ENCODE data around the gene YTHDF1.

The YTHDF1 gene

DNA sequence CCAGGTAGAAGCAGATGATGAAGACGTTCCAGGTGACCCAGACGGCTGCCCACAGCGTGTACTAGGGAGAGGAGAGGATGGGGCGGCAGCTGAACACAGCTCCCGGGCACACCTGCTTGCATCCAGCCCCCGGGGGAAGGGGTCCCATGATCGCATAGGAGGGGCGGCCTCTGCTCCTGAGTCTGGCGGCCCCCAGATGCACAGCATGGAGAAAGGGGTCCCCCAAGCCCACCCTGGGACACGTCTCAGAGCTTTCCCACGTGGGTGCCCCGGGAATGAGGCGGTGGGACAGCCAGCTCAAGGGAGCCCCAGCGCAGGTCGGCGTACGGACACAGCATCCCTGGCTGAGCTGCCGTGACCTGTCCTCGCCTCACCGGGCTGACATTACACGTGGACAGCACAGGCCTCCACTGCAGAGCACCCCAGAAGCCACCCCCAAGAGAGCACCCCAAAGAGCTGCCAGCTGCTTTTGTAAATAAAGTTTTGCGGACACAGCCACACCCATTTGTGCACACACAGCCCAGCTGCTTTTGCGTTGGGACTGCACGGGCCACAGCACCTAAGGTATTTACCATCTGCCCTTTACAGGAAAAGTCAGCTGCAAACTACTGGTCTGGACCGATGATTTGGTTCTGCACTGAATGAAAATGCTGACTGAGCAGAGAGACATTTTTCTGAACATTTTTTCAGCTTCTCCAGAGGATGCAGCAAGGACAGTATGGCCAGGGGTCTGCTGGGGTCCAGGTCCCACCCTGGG, 33.1 kb upstream of the YTHDF1 start:
- DNase-seq (ENCODE audit: low read depth): no peak

DNA sequence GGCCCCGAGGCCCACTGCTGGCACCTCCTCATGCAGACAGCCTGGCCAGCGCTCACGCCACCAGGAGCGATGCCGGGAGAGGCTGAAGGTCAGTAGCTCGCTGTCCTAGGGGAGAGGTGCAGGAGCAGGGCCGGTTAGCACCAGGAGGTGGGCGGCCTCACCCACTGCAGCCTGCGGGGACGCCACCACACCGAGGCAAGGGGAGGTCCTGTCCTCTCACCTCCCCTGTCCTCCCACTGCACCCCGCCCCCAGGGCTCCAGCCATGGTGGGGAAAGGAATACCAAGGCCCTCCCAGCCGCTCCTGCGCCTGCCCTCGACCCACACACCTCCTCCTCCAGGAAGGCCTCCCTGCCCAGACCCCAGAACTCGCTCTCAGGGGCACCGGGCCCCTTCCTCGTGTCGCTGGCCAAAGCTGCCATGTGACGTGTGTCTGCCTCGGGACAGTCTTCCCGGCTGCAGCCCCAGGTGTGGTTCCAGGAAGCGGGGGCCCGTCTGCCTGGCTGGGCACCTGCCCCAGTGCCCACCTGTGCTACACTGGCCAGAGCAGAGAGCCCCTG, 31.8 kb upstream of the YTHDF1 start:
- DNase-seq (ENCODE audit: low read depth): no peak

DNA sequence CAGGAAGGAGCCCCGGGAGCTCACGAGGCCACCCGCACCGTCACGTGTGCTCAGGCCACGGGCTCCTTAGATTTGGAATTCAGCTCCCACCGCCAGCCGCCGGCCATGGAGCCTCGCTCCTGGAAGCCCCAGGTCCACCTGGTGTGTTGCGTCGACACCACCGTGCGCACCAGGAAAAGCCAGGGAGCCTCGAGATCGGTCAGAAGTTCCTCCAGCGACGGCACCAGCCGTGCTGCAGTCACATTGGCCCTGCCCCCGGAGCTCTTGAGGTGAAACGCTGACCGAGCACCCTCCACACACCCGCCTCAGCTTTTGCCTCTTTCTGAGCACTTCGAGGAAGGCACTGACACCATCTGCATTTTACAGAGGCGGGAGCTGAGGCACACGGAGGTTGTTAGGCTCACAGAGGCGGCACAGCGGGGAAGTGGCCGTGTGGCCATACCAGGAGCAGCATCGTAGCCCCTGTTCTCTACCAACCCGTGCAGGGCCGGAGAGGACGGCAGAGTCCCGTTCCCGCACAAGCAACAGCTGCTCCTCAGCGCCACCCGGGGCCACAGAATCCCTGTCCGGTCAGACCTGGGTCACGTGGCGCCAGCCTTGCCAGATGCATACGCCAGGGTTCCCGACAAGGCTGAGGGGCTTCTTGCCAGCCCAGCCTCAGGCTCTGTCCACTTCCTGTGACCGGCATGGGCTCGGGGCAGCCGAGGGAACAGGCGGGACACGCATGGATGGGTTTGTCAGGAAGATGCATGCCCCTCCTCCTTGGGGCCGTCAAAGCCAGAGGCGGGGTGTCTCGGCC, 30.8 kb upstream of the YTHDF1 start:
- DNase-seq (ENCODE audit: low read depth): no peak

DNA sequence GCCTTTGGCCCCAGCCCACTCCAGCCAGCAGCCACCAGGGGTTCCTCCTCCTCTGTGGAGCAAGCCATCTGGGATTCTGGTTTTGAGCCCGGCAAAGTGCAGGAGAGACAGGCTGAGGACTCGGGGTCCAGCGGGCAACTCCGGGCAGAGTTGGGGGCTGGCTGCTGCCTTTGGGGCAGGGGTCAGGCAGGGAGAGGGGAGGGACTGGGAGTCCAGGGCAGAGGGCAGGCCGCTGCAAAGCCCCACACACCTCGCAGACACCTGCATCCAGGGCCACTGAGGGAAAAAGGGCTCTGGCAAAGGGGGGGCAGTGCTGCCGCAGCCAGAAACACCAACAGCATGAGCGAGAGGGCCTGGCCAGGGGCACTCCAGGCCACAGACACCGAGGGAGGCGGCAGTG, 28.5 kb upstream of the YTHDF1 start:
- DNase-seq (ENCODE audit: low read depth): no peak

DNA sequence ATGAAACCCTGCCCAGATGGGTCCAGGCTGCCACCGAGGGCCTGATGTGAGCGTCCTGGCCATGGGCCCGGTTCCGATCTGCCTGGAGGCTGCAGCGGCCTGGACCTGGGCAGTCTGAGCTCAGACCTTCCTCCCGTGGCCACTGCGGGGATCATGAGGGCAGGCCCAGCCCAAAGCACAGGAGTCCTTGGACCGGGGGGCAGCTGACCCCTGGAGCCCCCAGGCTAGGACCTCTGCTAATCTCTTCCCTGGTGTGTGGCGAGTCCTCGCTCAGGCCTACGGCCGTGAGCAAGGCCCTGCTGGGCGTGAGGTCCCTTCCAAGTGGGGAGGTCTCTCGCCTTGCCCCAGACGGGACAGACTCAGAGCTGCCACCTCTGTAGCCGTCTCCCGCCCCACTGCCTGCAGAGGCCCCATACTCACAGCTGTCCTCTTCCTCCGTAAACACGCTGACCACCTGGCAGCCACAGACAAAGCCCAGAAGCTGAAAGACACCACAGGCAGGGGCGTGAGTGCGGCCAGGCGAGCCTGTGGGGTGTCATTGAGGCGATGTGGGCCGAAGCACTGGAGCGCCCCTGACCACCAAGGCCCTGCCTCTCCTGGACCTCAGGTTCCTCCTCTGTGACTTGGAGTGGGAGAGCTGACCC, 27.8 kb upstream of the YTHDF1 start:
- DNase-seq (ENCODE audit: low read depth): no peak

DNA sequence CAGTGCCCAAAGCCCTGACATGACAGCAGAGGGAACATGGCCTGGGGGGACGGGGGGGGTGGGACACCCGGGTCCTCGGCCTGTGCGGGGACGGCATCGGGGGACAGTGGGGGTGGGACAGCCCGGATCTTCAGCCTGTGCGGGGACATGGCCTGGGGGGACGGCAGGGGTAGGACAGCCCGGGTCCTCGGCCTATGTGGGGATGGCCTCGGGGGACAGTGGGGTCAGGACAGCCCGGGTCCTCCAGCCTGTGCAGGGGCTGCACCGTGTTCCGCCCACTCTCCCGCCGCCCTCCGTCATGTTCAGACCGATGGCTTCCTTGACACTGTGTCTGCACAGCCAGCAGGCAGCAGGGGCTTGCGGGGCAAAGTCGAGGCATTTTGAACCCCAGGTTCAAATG, 26.8 kb upstream of the YTHDF1 start:
- no peak for DNase-seq (ENCODE audit: low read depth)

DNA sequence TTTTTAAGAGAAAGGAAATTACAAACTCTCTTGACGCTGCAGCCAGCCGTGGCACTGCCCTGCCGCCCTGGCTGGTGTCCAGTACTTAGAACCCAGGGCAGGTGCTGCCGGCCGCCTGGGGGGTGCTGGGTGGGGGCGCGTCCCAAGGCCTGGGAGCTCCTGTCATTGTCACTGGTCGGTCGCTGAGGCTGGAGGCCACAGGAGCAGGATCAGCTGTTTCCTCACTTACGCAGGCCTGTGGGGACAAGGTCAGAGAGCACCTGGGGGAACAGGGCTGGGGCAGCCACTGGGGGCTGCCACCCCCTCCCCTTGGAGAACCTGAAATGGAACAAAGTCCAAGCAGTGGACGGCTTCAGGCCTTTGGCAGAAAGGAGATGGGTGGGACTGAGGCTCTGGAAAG, 25.3 kb upstream of the YTHDF1 start:
- no peak for DNase-seq (ENCODE audit: low read depth)

DNA sequence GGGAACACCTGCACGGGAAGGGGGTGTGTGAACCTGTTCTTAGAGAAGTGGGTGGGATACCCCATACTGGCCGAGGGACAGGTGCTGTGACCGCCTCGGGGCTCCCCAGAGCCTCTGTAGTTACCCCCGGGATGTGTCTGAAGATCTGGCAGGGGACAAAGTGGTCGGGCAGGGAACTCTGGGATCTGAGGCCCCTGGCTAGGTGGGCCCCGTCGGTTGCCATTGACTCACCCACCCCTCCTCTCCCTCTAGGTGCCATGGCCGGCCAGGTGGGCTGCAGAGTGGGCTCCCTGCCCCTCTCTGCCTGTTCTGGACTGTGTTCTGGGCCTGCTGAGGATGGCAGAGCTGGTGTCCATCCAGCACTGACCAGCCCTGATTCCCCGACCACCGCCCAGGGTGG, 24.1 kb upstream of the YTHDF1 start:
- DNase-seq (ENCODE audit: low read depth): no peak

DNA sequence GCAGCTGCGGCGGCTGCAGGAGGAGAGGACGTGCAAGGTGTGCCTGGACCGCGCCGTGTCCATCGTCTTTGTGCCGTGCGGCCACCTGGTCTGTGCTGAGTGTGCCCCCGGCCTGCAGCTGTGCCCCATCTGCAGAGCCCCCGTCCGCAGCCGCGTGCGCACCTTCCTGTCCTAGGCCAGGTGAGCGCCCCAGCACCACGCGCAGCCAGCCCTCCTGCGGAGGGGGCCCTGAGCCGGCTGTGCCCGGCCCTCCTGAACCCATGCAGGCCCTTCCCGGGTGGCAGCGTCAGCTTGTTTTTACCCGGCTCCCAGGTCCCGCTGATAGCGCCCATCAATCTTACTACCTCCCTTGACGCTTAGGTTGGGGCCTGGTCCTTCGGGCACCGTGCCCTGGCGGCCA, 23.5 kb upstream of the YTHDF1 start:
- no peak for DNase-seq (ENCODE audit: low read depth)

DNA sequence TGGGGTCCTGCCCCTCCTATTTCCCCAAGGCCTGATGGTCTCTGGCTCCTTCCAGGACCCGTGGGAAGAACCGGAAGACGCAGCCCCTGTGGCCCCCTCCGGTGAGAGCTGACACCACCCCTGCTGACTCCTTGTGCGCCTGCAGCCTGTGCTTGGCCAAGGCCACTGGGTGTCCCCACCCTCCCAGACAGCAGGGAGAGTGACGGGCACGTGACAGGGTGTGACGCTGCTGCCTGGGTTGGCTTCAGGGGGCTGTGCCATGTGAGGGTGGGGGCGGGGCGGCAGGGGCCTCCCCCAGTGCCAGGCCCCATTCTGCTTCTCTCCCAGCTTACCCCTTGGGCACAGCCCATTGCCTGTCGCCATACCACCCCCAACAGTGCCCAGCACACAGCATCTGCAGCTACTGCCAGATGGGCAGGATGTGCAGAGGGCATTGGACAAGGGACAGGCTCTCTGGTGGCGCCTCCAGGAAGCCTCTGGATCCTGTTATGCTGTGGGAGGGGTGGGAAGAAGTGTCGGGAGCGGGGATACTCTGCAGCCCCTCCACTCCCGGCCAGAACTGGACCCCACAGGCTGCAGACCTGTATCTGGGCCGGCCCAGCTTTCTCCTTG, 22.7 kb upstream of the YTHDF1 start:
- DNase-seq (ENCODE audit: low read depth): no peak

DNA sequence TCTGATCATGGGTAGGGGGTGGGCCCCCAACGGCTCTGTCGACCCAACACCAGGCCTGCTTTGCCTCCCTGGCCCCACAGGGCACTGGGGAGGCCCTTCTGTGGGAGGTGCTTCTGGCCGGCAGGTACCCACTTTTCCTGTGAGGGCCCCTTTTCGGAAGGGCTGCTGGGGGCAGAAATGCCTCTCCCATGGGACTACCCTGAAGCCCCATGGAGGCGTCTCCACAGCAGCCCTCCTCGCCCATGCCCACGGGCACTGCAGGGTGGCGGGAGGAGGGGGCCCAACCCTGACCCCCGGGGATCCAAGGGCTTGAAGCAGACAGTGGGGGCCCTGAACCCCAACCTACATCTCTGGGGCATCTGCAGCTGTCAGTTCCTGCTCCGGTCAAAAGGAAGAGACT, 22.1 kb upstream of the YTHDF1 start:
- no peak for DNase-seq (ENCODE audit: low read depth)

DNA sequence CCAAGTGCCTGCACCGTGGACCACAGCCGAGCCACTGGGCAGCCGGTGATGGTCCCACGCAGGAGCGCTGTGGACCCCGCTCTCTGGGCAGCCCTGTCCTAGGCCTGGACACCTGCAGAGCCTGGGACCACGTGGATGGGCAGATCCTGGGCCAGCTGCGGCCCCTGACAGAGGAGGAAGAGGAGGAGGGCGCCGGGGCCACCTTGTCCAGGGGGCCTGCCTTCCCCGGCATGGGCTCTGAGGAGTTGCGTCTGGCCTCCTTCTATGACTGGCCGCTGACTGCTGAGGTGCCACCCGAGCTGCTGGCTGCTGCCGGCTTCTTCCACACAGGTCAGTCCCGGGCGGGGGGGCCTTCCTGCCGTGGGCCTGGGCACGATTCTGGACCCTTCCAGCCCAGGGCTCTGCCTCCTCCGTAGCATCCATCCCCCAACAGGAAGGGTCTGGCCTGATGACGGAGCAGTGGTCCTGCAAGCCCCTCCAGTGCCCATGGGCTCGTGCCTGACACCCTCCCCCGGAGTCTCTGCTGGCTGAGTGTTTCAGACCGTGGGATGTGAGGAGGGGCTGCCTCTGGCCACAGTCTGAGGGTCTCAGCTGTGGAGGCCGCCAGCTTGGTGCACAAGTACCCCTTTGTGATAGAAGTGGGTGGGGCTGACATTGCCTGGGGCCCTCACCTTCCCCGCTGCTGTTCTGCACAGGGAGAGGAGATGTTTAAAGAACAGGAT, 20.3 kb upstream of the YTHDF1 start:
- no peak for DNase-seq (ENCODE audit: low read depth)

DNA sequence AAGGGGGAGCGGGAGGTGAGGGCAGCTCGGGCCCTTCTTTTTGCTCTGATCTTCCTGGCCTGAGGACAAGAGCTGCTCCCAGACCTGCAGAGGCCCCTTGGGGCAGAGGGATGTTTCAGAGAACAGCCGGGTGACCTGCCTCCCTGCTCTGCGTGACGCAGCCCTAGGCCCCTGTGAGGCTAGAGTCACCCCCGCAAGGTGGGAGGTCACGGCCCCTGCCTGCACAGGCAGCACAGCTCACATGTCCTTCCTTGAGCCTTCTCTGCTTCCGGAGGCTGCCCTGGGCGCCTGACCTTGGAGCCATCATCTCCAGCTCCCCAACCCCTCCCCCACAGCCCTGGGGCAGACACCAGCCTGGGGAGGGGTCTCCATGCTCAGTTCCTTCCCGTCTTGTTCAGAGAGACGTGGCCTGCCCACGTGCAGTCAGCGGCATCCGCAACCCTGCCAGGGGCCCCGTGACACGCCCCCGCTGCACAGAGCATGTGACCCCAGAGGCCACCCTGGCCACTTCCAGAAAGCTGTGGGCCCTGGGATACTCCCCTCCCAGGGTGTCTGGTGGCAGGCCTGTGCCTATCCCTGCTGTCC, 19.6 kb upstream of the YTHDF1 start, which contains the start of gene BIRC7:
TSS of gene BIRC7 (plus strand) at position 507 of the 585 bp plus-strand sequence. CDS start 192 bp downstream, outside the sequence.
- DNase-seq (ENCODE audit: low read depth): no peak

DNA sequence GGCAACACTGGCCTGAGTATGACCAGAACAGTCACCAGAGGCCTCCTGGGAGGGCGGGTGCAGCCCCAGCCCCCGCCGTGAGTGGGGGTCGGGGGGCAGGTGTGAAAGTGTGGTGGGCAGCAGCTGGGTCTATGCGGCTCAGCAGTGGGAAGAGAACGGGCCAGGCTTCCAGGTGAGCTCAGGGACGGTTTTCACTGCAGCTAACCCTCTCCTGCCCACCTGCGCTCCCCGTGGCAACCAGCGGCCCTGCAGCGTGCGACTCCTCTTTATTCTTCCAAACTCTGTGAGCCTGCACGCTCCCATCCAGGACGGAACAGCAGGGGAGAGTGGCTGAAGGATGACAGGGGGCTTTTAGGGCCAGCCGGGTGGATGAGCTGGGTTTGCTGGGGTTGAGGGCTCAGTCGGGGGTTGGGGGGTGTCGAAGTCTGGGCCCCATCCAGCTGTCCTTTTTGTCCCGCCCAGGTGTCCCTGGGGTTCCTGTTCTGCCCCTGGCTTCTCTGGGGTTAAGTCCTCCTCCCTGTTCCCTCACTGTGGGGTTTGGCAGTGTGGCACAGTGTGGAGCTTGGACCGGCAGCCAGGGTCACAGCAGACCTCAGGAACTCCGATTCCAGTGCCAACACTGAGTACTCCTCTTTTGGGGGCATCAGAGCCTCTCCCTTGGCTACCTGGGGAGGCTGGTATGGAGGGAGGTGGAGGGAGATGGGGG, 18.9 kb upstream of the YTHDF1 start:
- DNase-seq (ENCODE audit: low read depth): no peak

DNA sequence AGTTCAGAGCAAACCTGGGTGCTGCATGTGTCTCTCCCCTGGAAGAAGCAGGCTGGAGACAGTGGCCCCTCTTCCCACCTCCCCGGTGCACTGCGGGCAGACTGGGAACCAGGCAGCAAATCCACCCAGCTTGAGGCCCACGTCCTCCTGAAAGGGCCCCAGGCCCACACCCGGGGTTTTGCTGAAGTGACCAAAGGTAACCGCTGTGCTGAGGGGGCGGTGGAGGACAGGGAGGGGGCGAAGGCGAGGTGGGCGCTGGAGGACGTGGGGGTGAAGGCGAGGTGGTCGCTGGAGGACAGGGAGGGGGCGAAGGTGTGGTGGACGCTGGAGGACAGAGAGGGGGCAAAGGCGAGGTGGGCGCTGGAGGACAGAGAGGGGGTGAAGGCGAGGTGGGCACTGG, 18.0 kb upstream of the YTHDF1 start:
- no peak for DNase-seq (ENCODE audit: low read depth)

DNA sequence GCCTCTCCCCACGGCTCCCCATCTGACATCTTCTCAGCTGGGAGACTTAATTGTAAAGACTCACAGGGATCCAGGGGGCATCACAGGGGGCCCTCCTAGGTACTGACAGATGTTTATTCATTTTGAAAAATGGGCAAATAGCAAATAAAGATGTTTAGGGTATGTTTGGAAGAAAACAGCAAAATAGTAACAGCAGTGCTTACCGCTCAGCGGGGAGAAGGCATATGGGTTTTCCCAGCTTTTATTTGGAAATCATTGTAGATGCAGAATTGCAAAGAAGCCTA, 17.1 kb upstream of the YTHDF1 start:
- no peak for DNase-seq (ENCODE audit: low read depth)

DNA sequence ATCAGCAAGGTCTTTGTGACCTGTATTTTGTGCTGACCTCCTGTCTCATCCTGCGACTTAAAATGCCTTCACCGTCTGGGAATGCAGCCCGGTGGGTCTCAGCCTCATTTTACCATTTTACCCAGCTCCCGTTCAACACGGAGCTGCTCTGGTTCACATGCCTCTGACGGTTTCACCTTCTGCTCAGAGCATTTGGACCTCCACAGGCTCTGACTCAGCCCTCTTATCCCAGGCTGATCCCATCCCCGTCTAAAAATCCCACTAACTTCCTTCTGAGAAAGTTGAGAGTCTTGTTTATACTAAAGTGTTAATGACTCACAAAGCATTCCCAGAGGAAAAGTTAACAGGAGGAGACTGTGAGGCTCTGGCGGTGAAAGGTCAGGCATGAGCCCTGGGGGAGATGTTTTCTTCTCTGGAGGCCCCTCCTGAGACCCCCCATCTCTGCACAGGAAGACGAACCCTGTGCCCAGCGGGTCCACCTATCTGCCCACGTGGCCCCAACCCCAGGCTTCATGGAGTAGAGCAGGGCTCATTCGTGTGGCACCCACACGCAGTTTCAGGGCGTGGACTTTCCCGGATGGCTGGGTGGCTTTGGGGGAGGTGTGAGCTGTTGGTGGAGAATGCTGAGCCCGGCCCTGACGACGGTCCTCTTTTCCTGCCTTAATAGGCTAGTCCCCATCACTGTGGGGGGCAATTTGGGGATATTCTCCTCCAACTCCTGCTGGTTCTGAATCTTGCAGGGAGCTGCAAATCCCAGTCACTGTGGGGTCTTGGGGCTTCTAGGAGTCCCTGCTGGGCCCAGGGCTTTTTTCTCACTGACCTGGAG, 16.5 kb upstream of the YTHDF1 start:
- no peak for DNase-seq (ENCODE audit: low read depth)

DNA sequence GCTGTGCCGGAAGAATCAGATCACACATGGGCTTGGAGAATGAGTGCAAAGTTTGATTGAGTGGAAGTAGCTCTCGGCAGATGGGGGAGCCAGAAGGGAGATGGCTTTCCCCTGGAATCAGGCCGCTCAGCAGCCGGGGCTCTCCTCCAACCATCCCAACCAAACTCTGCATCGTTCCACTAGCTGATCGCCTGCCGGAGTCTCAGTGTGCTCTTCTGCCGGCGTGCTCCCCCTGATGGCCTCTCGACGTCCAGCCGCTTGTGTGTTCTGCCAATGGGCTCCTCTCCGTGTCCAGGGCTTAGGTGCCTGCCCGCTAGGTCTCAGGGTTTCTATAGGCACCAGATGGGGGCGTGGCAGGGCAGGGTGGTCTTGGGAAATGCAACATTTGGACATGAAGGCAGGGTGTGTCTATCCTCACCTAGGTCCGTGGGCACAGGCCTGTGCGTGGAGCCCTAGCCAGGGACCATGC, 14.9 kb upstream of the YTHDF1 start:
- no peak for DNase-seq (ENCODE audit: low read depth)

DNA sequence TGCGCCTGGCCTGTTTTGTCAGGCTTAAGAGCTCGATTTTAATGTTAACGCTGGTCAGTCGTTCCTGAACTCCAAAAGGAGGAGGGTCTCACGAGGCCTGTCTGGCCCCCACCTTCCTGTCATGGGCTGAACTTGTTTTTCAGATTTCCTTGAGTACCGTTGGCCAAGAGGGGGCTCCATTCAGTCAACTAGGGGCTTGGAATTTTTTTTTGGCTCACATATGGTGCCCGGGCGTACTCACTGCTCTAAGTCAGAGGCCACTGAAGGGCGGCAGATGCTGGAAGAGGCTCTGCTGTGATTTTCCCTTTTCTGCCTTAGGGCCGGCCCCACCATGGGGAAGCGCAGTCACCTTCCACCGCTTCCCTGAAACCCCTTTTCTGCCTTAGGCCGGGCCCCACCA, 12.9 kb upstream of the YTHDF1 start:
- no peak for DNase-seq (ENCODE audit: low read depth)

DNA sequence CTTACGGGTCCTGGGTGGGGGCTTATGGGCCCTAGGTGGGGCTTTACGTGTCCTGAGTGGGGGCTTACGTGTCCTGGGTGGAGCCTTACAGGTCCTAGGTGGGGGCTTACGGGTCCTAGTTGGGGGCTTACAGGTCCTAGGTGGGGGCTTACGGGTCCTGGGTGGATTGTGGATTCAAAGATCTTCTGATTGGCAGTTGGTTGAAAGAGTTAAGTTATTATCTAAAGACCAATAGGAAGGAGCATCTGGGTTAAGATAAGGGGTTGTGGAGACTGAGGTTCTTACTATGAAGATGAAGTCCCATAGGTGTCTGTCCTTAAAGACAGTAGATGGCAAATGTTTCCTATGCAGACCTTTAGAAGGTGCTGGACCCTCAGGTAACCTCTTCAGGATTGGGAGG, 11.3 kb upstream of the YTHDF1 start:
- no peak for DNase-seq (ENCODE audit: low read depth)

Measured in stimulated activated CD8-positive, alpha-beta memory T cell treated with anti-CD3 and anti-CD28 coated beads, Interleukin-7, amount 100 ng/mL, for 24 hours (primary cell).